ENCODE results near the gene HDAC7. TPM values are rescaled to one million over a fixed set of nuclear protein-coding genes. Genes with fewer than 3 reads are reported as not detected.

Gene HDAC7
- total RNA-seq, 4 donors from 2014 or later = 58.3 to 105 (median 82.5) TPM

- WGBS = 59% methylated on average over 2 of the region's 2 CpGs
- TF ChIP-seq EP300 (IDR thresholded peaks at IDR 0.05) = no peak
- no peak for TF ChIP-seq POLR2AphosphoS5 (IDR thresholded peaks at IDR 0.05)
- TF ChIP-seq, protein P1, sequence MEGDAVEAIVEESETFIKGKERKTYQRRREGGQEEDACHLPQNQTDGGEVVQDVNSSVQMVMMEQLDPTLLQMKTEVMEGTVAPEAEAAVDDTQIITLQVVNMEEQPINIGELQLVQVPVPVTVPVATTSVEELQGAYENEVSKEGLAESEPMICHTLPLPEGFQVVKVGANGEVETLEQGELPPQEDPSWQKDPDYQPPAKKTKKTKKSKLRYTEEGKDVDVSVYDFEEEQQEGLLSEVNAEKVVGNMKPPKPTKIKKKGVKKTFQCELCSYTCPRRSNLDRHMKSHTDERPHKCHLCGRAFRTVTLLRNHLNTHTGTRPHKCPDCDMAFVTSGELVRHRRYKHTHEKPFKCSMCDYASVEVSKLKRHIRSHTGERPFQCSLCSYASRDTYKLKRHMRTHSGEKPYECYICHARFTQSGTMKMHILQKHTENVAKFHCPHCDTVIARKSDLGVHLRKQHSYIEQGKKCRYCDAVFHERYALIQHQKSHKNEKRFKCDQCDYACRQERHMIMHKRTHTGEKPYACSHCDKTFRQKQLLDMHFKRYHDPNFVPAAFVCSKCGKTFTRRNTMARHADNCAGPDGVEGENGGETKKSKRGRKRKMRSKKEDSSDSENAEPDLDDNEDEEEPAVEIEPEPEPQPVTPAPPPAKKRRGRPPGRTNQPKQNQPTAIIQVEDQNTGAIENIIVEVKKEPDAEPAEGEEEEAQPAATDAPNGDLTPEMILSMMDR (IDR thresholded peaks at IDR 0.05) = no peak
- TF ChIP-seq POLR2A (IDR thresholded peaks at IDR 0.05; ENCODE audit: low read depth) = no peak
- no peaks in the 10 kb centered on the region for H3K9me3 ChIP-seq
Observed at GRCh38 chr12:47841501-47841900, 21.8 kb upstream of the HDAC7 start.

DNA sequence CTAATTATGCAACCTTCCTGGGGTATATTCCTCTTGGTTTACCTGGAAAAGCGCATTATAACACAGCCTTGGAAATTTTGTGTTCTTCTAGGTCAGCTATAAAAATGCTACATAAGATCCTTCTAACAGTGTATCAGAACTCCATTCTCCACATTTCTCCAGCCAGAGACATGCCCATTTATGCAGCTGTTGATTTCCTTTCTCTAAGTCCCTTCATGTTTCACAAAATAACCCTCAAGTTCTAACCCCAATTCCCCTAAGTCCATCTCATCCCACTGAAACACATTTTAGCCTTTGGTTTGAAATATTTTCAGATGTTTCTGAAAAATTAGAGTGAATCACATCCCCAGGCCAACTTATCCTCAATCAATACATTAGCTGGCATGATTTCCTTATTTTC, 20.9 kb upstream of the HDAC7 start:
- H3K36me3 ChIP-seq = no peaks in the 10 kb centered on the region
- intact Hi-C loops (cut with DNase I) = loop anchor here (5.0 kb wide), 1 partner anchor 188 kb away; no protein-coding TSS in a partner anchor
- no peaks in the 10 kb centered on the region for H3K9me3 ChIP-seq
- H3K27ac ChIP-seq (replicated peaks in 1 of 4) = no peak overlapping the region
- WGBS = 100% methylated on average over 1 of the region's 1 CpG
- DNase-seq (ENCODE audit: extremely low spot score) = no peak
- H3K27me3 ChIP-seq = peaks cover 0 to 14% (median 0%) of the 10 kb centered on the region in 4 donors
- H3K4me3 ChIP-seq = no peak overlapping the region
- TF ChIP-seq POLR2A (IDR thresholded peaks at IDR 0.05; ENCODE audit: low read depth) (no peak), EP300 (IDR thresholded peaks at IDR 0.05) (no peak), POLR2AphosphoS5 (IDR thresholded peaks at IDR 0.05) (no peak)
- TF ChIP-seq, protein P1 (IDR thresholded peaks at IDR 0.05) = no peak
- H3K4me1 ChIP-seq = peaks cover 12 to 33% (median 29%) of the 10 kb centered on the region in 4 donors

More at GRCh38 chr12:47841501-47841900, 21.8 kb upstream of the HDAC7 start:
- DNase-seq (ENCODE audit: extremely low spot score) = no peak
- Histone ChIP-seq H3K27ac (replicated peaks in 1 of 4) (no peak overlapping the region), H3K27me3 (peaks cover 0 to 14% (median 0%) of the 10 kb centered on the region in 4 donors), H3K4me3 (no peak overlapping the region), H3K36me3 (no peaks in the 10 kb centered on the region), H3K4me1 (peaks cover 12 to 31% (median 29%) of the 10 kb centered on the region in 4 donors)
- intact Hi-C loops (cut with DNase I) = loop anchor here (5.0 kb wide), 1 partner anchor 189 kb away; no protein-coding TSS in a partner anchor

DNA sequence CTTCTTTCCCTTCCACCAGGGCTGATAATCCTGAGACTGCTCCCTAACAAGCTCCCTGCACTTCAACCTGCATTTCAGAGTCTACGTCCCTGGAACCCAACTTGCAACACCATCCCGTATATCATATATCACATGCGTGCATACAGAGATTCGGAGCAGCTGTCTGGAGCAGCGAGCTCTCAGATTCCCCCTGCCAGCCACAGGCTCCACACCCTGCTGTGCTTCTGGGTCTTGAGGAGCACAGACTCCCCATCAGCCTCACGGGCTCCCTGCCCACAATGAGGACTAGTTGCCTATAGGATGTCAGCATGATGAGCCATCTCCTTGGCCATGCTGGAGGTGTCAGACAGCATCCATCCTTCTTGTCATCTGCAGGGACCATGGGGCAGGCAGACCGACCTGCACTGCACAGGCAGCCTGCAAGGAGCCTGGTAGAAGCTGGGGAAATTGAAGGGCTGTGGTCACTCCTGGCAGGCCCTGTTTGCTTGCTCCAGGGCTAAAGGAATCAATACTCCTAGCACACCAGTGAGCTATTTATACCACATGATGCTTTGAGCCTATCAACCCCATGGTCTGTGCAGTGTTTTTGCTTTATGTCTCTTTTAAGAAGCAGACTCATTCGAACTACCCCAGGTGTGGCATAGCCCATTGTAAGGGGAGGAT, 19.6 kb upstream of the HDAC7 start:
- Histone ChIP-seq H3K9me3 (no peaks in the 10 kb centered on the region), H3K4me3 (no peak overlapping the region), H3K27ac (replicated peaks in 1 of 4) (no peak overlapping the region), H3K36me3 (no peaks in the 10 kb centered on the region), H3K27me3 (peaks cover 0 to 8% (median 0%) of the 10 kb centered on the region in 4 donors), H3K4me1 (peaks cover 12 to 30% (median 24%) of the 10 kb centered on the region in 4 donors)
- no peak for TF ChIP-seq EP300 (IDR thresholded peaks at IDR 0.05)
- intact Hi-C loops (cut with DNase I) = loop anchor here (2.0 kb wide), 1 partner anchor 125 kb away; no protein-coding TSS in a partner anchor
- no peak for DNase-seq (ENCODE audit: extremely low spot score)
- 89% methylated on average over 6 of the region's 8 CpGs for WGBS

- H3K36me3 ChIP-seq = no peaks in the 10 kb centered on the region
- no peak for DNase-seq (ENCODE audit: extremely low spot score)
- H3K4me3 ChIP-seq = no peak overlapping the region
- no peaks in the 10 kb centered on the region for H3K9me3 ChIP-seq
- intact Hi-C loops (cut with DNase I) = loop anchor here (1.0 to 2.0 kb wide), 2 partner anchors 59 to 124 kb away; no protein-coding TSS in a partner anchor
- H3K4me1 ChIP-seq = peaks cover 12 to 28% (median 21%) of the 10 kb centered on the region in 4 donors
- TF ChIP-seq EP300 (IDR thresholded peaks at IDR 0.05) (no peak), POLR2AphosphoS5 (IDR thresholded peaks at IDR 0.05) (no peak)
- TF ChIP-seq, protein P1 (IDR thresholded peaks at IDR 0.05) = peak; percentile 58 to 74 (median 71)
- H3K27ac ChIP-seq (replicated peaks in 1 of 4) = peak overlapping the region in 1 of 4 donors; percentile 55
- H3K27me3 ChIP-seq = no peaks in the 10 kb centered on the region
- 47% methylated on average over 7 of the region's 10 CpGs for WGBS
Observed at GRCh38 chr12:47838286-47838931, 18.7 kb upstream of the HDAC7 start.

Data from esophagus muscularis mucosa (tissue), 4 donors.